ENCODE results near the gene CDKAL1.
"Not testable (repeated sequence)": the region's sequence is repeated elsewhere in the genome, so short reads cannot be mapped to it uniquely, and the experiment has no call there.

CDKAL1 gene

DNA sequence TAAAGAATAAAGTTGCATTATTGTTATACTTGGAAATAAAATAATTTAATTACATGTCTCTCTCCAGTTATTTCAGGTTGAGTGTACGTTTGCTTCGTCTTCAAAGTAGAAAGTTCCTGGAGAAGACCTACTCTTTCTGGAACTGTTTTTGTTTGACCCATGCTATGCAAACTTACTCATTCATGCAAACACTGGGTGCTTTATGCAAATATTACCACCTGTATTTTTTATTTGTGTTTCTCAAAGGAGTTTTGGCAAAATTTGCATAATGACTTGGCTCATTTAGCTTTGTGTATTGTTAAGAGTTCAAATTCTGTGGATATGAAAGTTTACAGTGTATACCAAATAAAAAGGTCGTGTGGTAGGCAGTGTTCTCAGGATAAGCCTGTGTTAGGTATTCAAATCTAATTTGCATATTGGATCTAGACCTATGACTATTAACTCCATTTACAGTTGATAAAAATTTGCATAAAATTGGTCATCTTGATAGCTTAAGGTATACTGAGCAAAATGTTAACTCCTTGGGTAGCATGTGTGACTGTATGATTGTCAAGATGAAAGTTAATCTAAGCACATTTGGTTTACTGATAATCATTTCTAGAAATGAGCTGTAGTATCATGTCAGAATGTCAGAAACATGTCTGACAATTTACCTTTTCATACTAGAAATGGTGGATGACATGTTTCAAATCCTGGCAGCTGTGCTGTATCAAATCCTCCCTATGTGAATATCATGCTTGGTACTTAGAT lies 65.2 kb downstream of the CDKAL1 start:
- DNase-seq (ENCODE audit: low spot score): no peak

DNA sequence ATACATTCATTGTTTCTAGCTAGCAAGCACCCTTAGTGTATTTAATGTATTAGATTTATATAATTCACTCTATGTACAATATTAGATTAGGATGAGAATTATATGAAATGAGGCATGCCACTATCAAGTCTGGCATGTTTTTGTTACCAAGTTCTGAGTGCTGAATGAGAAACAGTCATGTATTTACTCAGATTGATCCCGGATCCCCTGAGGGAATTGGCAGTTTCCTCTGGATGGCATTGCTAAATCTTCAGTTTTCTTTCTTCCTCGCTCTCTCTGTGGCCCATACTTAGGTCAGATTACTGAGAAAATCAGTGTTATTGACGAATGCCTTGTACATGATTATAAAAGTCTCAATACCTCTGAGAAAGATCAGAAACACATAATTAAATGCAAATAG lies 66.6 kb downstream of the CDKAL1 start:
- no peak for DNase-seq (ENCODE audit: low spot score)

DNA sequence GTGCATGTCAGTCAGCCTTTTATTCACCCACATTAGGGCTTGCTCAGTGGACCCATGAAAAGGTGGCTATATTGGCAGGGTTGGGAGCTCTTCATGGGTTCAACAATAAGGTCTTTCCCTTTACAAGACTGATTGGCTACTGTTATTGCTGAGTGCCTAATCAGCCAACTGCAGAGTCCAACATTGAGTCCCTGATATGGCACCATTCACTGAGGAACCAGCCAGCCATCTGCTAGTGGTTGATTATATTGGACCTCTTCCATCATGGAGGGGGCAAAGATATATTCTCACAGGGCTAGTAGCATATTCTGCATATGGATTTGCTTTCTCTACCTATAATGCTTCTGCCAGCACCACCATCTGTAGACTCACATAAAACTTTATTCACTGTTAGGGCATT lies 69.9 kb downstream of the CDKAL1 start:
- no peak for DNase-seq (ENCODE audit: low spot score)

DNA sequence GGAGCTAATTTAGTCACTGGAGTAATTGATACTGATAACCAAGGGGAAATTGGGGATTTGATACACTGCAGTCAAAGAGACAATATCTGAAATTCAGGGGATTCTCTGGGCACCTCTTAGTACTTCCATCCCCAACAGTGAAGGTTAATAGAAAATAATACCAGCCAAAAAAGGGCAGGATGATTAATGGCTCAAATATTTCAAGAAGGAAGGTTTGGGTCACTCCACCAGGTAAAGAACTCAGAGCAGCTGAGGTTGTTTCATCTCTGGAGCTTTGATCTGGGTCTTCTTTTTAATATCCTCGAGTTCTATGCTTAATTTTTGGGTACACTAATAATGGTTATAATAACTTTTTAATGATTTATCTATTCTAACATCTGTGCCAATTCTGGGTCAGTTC lies 70.8 kb downstream of the CDKAL1 start:
- no peak for DNase-seq (ENCODE audit: low spot score)

DNA sequence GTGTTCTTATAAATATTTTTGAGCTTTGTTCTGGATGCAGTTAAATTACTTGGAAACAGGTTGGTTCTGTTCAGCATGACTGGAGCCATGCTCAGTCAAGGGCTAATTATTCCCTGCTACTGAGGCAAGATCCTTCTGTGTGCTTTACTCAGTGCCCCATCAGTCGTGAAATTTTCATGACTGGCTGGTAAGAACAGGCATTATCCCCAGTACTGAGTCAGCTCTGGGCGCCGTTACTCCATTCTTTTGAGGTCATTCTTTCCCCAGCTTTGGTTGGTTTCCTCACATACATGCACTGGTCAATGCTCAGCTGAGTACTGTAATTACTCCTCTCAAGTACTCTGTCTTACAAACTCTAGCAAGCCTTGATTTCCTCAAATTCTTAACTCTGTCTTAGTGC lies 71.3 kb downstream of the CDKAL1 start:
- peak; percentile 20 for DNase-seq (ENCODE audit: low spot score)

DNA sequence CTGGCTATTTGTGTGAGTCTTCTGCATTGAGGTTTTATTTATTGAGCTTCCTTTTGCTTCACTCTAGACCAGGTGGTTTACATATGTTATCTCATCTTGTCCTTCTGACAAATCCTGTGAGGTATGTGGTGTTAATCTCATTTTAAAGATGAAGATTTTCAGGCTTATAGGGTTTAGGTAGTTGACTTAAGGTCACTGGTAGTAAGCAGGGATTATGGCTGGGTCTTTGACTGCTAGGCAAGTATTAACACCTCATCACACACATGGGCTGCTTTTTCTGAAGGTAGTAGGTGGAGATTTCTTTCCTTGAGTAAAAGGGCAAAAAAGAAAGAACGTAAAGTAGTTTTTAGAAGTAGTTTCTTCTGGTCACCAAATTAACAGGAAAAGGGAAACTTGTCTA lies 72.6 kb downstream of the CDKAL1 start:
- no peak for DNase-seq (ENCODE audit: low spot score)

DNA sequence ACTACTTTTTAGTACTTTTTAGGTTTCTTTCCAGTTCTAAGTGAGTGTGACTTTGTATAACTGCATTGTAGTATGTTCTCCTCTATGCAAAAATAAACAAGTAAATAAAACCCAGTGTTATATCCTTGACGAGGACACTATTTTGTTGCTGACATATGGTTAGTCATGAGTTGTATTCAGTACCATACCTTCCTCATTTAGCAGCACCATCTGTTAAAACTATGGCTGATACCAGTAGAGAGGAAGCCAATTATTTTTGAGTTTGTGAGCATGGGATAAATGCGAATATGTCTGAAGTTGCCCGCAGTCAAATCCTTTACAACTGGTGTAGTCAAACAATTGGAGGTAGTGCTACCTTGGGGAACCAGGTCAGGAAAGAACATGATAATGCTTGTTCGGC lies 74.1 kb downstream of the CDKAL1 start:
- DNase-seq (ENCODE audit: low spot score): no peak

DNA sequence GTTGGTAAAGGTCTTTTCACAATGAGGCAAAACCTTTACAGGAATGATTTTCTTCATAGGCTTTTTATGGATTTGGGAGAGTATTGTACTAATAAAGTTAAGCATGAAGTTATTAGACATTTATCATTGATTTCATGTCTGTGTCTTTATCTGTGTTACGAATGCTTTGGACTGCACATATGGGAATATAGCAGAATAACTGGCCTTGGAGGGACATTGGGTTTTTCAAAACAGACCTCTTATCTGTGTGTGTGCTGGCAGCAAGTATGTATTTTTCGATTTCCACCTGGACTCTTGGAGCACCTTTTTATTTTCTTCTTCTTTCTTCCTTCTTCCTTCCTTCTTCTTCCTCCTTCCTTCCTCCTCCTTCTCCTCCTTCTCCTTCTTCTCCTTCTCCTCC lies 74.6 kb downstream of the CDKAL1 start:
- DNase-seq (ENCODE audit: low spot score): no peak

DNA sequence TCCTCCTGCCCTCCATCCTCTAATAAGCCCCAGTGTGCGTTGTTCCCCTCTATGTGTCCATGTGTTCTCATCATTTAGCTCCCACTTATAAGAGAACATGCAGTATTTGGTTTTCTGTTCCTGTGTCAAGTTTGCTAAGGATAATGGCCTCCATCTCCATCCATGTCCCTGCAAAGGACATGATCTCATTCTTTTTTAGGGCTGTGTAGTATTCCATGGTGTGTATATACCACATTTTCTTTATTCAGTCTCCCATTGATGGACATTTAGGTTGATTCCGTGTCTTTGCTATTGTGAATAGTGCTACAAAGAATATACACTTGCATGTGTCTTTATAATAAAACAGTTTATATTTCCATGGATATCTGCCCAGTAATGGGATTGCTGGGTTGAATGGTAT lies 75.7 kb downstream of the CDKAL1 start:
- DNase-seq (ENCODE audit: low spot score): not testable (repeated sequence)

DNA sequence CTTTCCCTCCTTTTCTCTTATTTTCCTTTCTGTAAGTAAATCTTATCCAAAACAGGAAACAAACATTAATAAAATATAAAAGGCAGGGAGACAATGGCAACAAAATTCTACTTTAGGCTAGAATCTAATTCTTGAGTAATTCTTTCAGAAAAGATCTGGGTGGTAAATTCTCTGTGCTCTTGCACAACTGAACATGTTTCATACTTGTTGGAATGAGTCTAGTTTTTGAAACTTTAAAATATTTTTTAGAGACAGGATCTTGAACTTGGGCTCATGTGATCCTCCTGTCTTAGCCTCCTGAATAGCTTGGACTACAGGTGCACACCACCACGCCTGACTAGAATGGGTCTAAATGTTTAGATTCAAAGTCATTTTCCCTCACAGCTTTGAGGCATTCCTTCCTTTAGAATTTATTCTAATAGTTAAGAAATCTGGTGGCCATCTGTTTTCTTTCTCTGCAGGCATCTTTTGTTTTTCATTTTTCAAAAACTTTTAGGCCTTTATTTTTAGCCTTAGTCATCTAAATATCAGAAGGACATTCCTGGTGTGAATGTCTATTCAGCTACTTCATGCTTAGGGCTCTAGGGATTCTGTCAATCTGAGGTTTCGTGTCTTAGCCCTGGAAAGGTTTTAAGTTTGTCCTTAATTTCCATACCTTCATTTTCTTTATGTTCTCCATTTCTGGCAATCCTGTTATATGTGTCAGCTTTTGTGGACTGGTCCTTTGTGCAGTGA lies 76.5 kb downstream of the CDKAL1 start:
- no peak for DNase-seq (ENCODE audit: low spot score)

DNA sequence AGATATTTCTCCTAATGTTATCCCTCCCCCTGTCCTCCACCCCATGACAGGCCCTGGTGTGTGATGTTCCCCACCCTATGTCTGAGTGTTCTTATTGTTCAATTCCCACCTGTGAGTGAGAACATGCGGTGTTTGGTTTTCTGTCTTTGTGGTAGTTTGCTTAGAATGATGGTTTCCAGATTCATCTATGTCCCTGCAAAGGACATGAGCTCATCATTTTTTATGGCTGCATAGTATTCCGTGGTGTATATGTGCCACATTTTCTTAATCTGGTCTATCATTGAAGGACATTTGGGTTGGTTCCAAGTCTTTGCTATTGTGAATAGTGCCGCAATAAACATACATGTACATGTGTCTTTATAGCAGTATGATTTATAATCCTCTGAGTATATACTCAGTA lies 83.3 kb downstream of the CDKAL1 start:
- DNase-seq (ENCODE audit: low spot score): not testable (repeated sequence)

DNA sequence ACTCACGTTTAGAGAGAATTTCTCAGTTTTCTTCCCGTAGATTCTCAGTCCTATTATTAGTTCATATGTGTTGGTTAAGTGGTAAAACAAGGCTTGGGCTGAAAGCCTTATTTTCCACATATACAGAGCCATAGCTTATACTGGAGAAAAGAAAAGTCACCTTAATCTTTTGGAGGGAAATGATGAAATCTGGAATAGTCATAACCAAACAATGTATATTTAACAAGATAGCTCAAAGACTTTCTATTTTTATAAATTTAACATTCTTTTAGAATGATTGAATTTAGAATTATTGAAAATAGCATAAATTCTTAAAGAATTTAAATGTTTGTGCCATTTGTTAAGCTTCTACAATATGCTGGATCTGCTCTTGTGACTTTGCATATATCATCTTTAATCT lies 85.8 kb downstream of the CDKAL1 start:
- DNase-seq (ENCODE audit: low spot score): no peak

DNA sequence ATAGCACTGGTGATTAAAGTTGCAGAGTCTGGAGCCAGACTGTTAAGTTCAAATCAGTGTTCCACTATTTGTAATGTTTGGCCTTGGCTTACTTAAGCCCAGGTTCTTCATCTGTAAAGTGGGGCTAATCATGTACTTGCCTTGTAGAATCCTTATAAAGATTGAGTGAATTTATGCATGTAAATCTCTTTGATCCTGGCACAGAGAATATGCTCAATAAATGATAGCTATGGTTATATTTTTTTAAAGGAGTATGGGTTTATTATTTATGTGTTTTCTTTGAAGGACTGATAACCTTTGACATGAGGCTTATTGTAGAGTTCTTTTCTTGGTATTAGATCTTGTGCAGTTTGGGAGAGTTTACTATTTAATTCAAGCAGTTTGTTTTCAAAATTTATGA lies 89.5 kb downstream of the CDKAL1 start:
- no peak for DNase-seq (ENCODE audit: low spot score)

DNA sequence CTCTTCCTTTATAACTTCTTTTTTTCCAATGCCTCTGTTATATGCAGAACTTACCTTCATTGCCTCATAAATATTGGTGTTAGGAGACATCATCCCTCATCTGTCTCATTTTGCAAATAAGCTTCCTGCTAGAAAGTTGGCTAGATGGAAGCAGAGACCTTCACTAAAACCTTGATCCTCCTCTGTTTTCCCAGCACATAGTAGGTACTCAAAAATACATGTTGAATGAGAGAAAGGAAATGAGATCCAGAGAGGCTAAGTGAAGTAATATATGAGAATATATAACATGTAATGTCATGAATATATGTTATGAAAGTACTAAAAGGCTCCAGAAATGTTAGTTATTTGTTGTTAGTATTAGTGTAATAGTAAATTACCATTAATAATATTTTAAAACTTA lies 91.9 kb downstream of the CDKAL1 start:
- no peak for DNase-seq (ENCODE audit: low spot score)

DNA sequence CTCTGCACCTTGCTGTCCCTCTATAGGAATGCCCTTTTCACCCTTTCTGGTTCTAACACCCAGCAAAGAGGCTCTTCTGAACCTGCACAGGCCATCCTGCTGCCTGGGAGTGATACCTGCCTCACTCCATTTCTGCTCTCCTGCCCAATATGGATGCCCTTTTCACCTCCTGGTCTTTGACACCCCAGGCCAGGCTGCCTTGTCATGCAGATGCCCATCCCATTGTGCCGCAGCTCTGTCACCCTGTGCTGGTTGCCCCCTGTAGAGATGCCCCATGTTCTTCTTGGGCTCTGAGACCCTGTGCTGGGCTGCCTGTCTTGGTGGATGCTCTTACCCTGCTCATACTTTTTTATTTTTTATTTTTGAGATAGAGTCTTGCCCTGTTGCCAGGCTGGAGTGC lies 95.3 kb downstream of the CDKAL1 start:
- peak; percentile 11 for DNase-seq (ENCODE audit: low spot score)

DNA sequence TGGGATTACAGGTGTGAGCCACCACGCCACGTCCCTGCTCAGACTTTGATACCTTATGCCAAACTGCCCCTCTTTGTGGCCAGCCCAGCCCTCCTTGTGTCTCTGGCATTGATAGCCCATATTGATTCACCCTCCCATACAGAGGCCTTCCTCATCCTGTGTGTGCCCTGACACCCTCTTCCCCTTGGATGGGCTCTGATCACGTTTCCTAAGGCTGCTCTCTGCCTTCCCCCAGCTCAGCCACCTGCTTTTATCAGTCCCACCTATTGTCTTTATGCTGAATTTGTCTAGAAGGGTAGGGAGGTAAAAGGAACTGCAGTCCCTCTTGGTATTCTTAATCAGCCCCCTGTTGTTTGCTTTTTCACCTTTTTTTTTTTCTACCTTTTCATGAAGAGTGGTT lies 95.9 kb downstream of the CDKAL1 start:
- DNase-seq (ENCODE audit: low spot score): peak; percentile 54

DNA sequence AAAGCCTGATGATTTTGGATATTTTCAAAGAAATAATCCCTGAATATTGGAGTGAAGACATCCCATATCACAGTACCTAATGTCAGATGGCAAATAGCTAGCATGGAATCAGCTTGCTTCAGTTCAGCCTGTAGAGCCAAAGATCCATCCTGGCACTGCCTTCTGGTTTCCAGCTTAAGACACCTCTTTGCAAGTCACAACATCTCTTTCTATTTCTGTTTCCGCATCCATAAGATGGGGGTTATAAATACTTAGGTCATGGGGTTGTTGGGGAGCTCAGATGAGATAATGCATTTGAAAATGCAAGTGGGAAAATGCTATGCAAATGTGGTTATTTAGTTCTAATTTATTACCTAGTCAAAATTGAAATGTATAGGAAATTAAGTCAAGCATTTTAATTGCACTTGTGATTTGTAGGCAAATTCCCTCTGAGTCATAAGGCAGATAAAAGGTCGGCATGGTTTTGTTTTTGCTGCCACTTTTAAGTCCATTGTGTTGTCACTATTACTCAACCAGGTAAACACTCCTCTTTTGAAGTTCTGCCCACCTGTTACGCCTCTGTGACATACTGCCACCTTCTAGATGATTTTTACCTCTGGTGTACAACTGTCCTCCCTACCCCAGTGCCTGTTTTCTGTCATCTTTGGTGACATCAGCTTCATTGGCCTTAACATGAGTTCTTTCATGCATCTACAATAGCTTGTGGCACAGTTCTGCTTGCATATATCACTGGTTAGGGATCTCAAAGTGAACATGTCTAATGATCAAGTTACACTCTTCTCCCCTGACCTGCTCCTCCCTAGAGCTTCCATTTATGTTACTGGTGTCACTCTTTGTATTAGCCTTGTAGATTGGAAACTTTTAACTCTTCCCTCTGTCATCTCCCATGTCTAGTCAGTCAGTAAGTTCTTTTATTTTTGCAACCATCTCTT lies 96.6 kb downstream of the CDKAL1 start:
- no peak for DNase-seq (ENCODE audit: low spot score)

DNA sequence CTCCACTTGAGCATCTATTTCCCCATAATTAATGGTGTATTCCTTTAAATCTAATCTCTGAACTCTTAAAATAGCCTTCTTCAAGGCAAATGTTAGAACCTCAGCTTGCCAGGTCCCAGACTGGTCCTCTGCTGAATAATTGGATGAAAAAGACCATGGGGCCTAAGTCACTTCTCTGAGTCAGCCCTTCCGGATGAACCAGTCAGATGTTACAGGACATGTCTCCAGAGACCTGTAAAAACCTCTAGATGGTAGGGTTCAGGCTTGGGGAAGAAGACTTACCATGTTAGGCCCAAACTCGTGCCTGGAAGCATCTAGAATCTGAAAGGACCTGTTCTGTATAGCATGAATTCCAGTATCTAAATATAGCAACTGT lies 97.3 kb downstream of the CDKAL1 start:
- DNase-seq (ENCODE audit: low spot score): no peak

DNA sequence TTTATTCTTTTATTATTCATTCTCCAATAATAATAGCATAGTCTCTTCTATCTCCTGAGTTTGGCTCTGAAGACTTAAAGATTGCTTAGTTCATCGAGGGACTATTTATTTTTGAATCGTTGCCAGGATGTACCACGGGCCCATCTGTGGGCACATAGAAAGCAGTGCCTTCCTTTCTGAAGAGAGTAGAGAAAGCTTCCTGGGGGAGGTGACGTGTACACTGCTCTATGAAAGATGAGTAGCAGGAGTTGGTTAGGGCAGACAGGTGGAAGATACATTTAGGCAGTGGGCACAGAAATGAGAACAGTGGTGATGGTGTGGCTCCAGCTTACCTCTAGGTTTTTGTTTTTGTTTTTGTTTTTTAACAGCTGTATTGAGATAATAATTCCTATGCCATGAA lies 98.4 kb downstream of the CDKAL1 start:
- no peak for DNase-seq (ENCODE audit: low spot score)

DNA sequence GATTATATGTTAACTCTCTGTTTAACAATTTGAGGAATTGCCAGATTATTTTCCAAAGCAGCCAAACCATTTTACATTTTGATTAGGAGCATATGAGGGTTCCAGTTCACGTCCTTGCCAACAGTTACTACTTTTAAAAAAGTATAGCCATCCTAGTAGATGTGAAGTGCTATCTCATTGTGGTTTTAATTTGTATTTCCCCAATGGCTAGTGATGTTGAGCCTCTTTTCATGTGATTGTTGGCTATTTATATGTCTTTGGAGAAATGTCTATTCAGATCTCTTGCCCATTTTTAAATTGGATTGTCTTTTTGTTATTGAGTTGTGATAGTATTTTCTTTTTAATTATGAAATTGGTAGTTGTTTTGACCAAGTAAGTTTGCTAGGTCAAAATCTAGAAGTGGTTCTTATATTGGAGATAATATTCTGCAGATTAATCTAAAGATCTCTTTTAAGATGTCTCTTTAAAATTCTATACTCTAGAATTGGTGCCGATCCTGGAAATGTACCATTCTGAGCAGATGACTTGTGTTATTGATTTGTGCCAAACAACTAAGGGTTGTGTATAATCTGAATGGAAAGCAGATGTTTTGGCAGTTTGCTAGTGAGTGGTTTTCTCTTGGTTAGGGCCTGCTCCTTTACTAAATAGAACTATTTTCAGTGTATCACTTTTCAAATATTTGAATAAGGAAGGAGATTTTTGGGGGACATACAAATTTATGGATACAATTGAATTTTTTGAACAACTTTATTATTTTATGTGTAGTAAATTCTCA lies 99.5 kb downstream of the CDKAL1 start:
- no peak for DNase-seq (ENCODE audit: low spot score)

DNA sequence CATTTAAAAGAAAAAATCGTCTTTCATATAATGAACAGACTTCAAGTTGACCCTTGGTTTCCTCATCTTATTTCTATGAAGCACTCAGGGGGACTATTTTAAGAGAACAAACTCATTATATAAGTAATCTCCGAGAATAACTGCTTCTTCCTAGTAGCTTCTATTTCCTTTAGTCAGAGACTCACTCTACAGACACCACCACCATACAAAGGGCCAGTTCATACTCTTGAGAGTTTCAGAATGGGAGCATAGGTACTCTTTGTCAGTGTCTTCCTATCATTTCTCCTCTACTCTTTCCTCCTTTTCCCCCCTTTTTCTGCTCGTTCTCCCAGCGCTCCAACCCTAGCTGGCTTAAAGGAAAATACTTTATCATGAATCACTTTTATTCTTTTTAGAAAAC lies 104.9 kb downstream of the CDKAL1 start:
- no peak for DNase-seq (ENCODE audit: low spot score)

DNA sequence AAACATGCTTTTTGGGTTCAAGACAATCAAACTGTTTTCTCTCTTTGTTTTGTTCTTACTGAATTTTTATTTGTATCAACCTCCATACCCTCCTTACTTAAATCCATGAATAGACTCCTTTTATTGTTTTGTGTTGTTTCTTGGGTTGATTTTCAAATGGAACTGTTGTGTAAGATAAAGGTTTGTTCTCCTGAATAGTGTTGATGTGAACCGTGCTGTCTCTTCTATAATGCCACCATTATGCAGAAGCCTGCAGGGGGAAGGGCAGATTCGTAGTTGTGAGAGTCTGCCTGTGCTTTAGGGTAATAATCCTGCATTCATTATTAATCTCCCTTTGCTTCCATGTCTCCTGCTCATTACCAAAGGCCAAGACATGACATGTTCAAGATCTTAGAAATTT lies 105.9 kb downstream of the CDKAL1 start:
- DNase-seq (ENCODE audit: low spot score): no peak
